Cardiac septum (tissue), 1 donor: ENCODE measurements around the gene S100A9. TPM values are rescaled to one million over a fixed set of nuclear protein-coding genes. Genes with fewer than 3 reads are reported as not detected.

Experiments
- DNase-seq: peaks from one replicate; pipeline ENCODE4 v3.0.0-alpha.2; 2020; ENCODE audit warnings: low spot score
- intact Hi-C: fragments of 100-400 bp; cut with DNase I; formaldehyde crosslinking; loops from one replicate; pipeline ENCODE4 v1.14.0; 2022
- total RNA-seq: library from RNA; stranded (reverse); fragmentation: NEBNext Ultra II Directional; extraction: Animal tissue kit (Norgen Biotek cat#: 25700); gene quantifications from one replicate; pipeline ENCODE4 v1.2.1, GENCODE V29; 2021
- donor health status: DM: no; HTN: no; CAD: no.

Gene S100A9
- total RNA-seq, 1 donor from 2014 or later: 91.9 TPM

- intact Hi-C loops: no loop called here
- peak; percentile 94 for DNase-seq
Observed at GRCh38 chr1:153357076-153357852, 390 bp upstream of the S100A9 start.

- no peak for DNase-seq
- intact Hi-C loops: no loop called here
Observed at GRCh38 chr1:153358691-153358975, 979 bp downstream of the S100A9 start.

GRCh38 chr1:153359241-153359640 is 1.6 kb downstream of the S100A9 start:
- intact Hi-C loops: no loop called here
- no peak for DNase-seq

GRCh38 chr1:153360190-153360589 is 2.5 kb downstream of the S100A9 start:
- no peak for DNase-seq
- intact Hi-C loops: no loop called here

GRCh38 chr1:153360592-153361479 is 3.2 kb downstream of the S100A9 start:
- DNase-seq: no peak
- intact Hi-C loops: no loop called here

GRCh38 chr1:153361480-153362109 is 3.9 kb downstream of the S100A9 start:
- no peak for DNase-seq
- intact Hi-C loops: no loop called here

GRCh38 chr1:153362187-153362775 is 4.6 kb downstream of the S100A9 start:
- intact Hi-C loops: no loop called here
- no peak for DNase-seq

GRCh38 chr1:153363641-153364040 is 6.0 kb downstream of the S100A9 start:
- intact Hi-C loops: no loop called here
- no peak for DNase-seq

GRCh38 chr1:153364156-153364555 is 6.5 kb downstream of the S100A9 start:
- no peak for DNase-seq

GRCh38 chr1:153364766-153365666 is 7.4 kb downstream of the S100A9 start:
- DNase-seq: no peak
- intact Hi-C loops: no loop called here

More at GRCh38 chr1:153364156-153364555, 6.5 kb downstream of the S100A9 start:
- intact Hi-C loops: no loop called here

- DNase-seq: no peak
- intact Hi-C loops: no loop called here
Observed at GRCh38 chr1:153365696-153366095, 8.0 kb downstream of the S100A9 start.

GRCh38 chr1:153366261-153366660 is 8.6 kb downstream of the S100A9 start:
- DNase-seq: no peak
- intact Hi-C loops: no loop called here

- intact Hi-C loops: no loop called here
- no peak for DNase-seq
Observed at GRCh38 chr1:153367090-153367489, 9.4 kb downstream of the S100A9 start.

GRCh38 chr1:153368495-153368894 is 10.8 kb downstream of the S100A9 start:
- intact Hi-C loops: no loop called here
- DNase-seq: no peak

GRCh38 chr1:153370146-153370545 is 12.5 kb downstream of the S100A9 start:
- intact Hi-C loops: no loop called here
- no peak for DNase-seq

- intact Hi-C loops: no loop called here
- DNase-seq: no peak
Observed at GRCh38 chr1:153371231-153371630, 13.6 kb downstream of the S100A9 start.

- no peak for DNase-seq
- intact Hi-C loops: no loop called here
Observed at GRCh38 chr1:153372571-153372970, 14.9 kb downstream of the S100A9 start.

- DNase-seq: no peak
- intact Hi-C loops: no loop called here
Observed at GRCh38 chr1:153374071-153374470, 16.4 kb downstream of the S100A9 start.

- no peak for DNase-seq
- intact Hi-C loops: no loop called here
Observed at GRCh38 chr1:153375511-153375910, 17.9 kb downstream of the S100A9 start, which contains the start of gene S100A12. TSS of gene S100A12 (minus strand) at chr1:153375621. CDS start at chr1:153374592, 1,029 bp downstream.
